ENCODE results near the gene ANXA10.

The ANXA10 gene

DNA sequence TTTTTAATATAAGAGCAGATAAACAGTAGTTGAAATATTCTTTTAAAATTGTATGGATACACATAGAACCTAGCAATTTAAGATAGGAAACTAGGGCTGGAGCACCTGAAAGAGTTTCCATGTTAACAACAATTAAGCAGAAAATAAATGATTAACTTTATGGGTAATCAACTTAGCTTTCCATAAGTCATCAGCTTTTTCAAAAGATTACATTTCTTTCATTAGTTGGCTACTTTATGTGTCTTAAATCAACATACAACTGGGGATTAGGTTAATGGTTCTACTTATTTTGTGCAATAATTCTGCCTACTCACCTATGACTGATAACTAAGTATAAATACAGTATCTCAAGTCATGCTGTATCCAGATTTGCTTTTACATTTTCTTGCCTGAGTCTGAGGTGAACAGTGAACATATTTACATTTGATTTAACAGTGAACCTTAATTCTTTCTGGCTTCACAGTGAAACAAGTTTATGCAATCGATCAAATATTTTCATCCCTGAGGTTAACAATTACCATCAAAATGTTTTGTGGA lies at the start of gene ANXA10:
Gene ANXA10 (plus strand): TSS at position 362 of the 537 bp plus-strand sequence. CDS start 164 bp downstream, at position 526.
- in situ Hi-C loops (cut with HindIII; ENCODE audit: low pct_ligation_motif_present, low pct_unique_long_range_greater_than_20kb, low sequenced_read_pairs) = no loop called here

DNA sequence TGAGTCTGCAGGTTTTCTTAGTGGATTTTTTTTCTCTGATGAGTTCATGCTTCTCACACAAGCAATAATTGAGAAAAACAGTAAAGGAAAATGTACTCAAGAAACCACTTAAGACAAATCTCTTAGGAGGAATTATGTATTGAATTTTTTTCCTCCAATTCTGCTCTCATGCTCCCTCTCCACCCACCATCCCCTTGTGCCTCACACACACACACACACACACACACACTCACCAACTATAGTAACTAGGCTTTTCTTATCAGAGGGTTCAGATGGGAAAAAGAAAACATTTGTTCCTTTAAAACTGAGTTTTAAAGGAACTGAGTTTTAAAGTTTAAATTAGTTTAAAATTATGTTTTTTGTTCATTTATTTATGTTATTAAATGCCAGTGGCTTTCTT lies 47.0 kb upstream of the ANXA10 start:
- in situ Hi-C loops (cut with HindIII; ENCODE audit: low pct_ligation_motif_present, low pct_unique_long_range_greater_than_20kb, low sequenced_read_pairs) = no loop called here
- DNase-seq = no peak

More for the DNA sequence above, at the start of gene ANXA10:
- DNase-seq = no peak

- in situ Hi-C loops (cut with HindIII; ENCODE audit: low pct_ligation_motif_present, low pct_unique_long_range_greater_than_20kb, low sequenced_read_pairs) = no loop called here
- no peak for DNase-seq
These were observed 42.3 kb upstream of the ANXA10 start for GRCh38 chr4:168050002-168050401.

- in situ Hi-C loops (cut with HindIII; ENCODE audit: low pct_ligation_motif_present, low pct_unique_long_range_greater_than_20kb, low sequenced_read_pairs) = no loop called here
- no peak for DNase-seq
These were observed 40.8 kb upstream of the ANXA10 start for GRCh38 chr4:168051526-168051925.

DNA sequence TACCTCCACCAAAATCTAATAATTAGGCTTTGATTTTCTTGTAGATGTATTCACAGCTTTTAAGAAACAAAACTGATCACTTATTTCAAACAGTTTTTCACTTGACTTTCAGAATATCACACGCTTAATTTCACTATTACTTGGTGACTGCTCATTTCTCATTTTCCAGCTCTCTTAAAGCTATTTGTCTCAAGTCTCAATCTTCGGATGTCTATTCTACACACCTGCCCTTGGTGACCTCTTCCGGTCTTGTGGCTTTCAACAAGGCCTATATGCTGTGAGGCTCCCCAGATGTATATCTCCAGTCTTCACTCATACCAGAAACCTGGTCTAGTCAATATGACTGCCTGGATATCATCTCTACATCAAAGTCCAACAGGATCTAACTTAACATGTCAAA lies 34.9 kb upstream of the ANXA10 start:
- in situ Hi-C loops (cut with HindIII; ENCODE audit: low pct_ligation_motif_present, low pct_unique_long_range_greater_than_20kb, low sequenced_read_pairs) = no loop called here
- DNase-seq = no peak

DNA sequence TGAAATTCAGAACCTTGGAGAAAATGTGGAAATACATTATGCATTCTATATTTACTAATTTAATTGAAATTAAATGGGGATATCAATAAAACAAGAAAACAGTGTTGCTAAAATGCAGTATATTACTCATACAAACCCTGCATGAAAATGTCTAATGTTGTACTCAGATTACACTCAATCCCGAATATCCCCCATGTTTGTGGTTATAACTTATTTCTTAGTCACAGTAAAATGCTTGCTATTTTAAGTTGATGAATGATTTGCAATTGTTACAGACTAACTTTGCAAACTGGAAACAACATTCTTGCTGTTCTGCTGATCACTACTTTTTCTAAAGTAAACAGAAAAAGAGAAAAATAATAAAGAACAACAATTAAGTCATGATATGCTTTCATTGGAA lies 33.1 kb upstream of the ANXA10 start:
- in situ Hi-C loops (cut with HindIII; ENCODE audit: low pct_ligation_motif_present, low pct_unique_long_range_greater_than_20kb, low sequenced_read_pairs) = no loop called here
- no peak for DNase-seq

GRCh38 chr4:168063031-168063430 lies 29.3 kb upstream of the ANXA10 start:
- in situ Hi-C loops (cut with HindIII; ENCODE audit: low pct_ligation_motif_present, low pct_unique_long_range_greater_than_20kb, low sequenced_read_pairs) = no loop called here
- DNase-seq = no peak

DNA sequence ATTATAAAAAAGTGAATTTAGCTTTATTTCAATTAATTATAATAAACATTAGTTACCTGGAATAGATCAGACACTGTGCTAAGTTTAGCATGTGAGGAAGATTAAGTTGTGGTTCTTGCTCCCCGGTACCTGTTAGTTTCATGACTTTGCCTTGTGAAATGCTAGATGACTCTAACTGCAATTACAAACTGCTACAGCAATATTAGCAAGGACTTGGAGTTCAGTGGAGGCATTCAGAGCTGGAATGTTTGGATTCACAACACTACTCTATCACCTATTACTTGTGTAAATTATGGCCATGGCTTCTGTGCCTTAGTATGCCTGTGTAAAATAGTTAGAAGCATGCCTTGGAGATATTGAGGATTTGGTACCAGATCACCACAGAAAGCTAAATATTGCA lies 21.4 kb upstream of the ANXA10 start:
- in situ Hi-C loops (cut with HindIII; ENCODE audit: low pct_ligation_motif_present, low pct_unique_long_range_greater_than_20kb, low sequenced_read_pairs) = no loop called here
- DNase-seq = no peak

DNA sequence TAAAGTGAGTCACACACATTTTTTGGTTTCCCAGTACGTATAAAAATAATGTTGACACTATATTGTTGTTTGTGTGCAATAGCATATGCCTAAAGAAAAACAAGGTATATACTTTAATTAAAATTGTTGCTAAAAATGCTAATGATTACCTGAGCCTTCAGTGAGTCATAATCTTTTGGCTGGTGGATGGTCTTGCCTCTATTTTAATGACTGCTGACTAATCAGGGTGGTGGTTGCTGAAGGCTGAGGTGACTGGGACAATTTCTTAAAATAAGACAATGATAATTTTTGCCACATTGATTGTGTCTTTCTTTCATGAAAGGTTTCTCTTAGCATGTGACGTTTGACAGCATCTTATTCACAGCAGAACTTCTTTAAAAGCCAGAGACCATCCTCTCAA lies 21.0 kb upstream of the ANXA10 start:
- in situ Hi-C loops (cut with HindIII; ENCODE audit: low pct_ligation_motif_present, low pct_unique_long_range_greater_than_20kb, low sequenced_read_pairs) = no loop called here
- DNase-seq = no peak

- in situ Hi-C loops (cut with HindIII; ENCODE audit: low pct_ligation_motif_present, low pct_unique_long_range_greater_than_20kb, low sequenced_read_pairs) = no loop called here
- DNase-seq = no peak
These were observed 17.5 kb upstream of the ANXA10 start for GRCh38 chr4:168074861-168075260.

- in situ Hi-C loops (cut with HindIII; ENCODE audit: low pct_ligation_motif_present, low pct_unique_long_range_greater_than_20kb, low sequenced_read_pairs) = no loop called here
- peak; percentile 55 for DNase-seq
These were observed 15.2 kb upstream of the ANXA10 start for GRCh38 chr4:168076989-168077725.

DNA sequence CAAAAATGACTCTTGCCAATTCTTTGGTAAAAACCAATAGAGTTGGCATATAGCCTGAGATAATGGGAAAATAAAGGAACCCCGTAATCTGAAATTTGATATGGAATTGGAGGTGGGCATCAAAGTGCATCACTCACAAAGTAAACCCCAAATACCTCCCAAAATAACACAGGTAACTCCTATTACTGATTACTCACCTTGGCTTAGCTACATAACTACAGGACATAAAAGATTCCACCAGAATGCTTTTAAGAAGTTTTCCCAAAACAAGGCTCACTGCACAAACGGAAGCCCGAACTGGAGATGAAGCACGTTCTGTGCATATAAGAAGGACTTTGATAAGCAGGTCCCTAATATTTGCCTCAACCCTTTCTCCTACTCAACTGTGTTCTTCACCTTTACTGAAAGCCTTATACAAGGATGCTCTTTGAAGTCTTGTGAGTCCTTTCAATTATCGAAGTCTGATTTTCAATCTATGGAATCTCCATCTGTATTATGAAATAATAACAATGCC lies 14.6 kb upstream of the ANXA10 start:
- no peak for DNase-seq
- in situ Hi-C loops (cut with HindIII; ENCODE audit: low pct_ligation_motif_present, low pct_unique_long_range_greater_than_20kb, low sequenced_read_pairs) = no loop called here

DNA sequence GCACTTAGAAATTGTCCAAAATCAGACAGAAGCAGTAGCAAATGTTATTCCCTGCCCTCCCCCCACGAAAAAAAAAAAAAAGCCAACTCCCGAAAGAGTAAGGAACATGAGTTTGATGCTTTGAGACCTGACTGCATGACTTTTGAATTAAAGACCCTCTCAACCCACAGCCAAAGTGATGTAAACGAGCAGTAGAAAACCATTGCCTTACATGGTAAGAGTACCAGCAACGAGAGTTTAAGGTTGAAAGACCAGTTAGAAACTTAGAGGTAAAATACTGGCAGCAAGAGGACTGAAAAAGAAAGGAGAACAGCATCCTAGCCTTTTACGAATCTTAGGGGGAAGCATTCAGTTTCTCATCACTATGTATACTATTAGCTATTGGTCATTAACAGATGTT lies 10.0 kb upstream of the ANXA10 start:
- in situ Hi-C loops (cut with HindIII; ENCODE audit: low pct_ligation_motif_present, low pct_unique_long_range_greater_than_20kb, low sequenced_read_pairs) = no loop called here
- no peak for DNase-seq

DNA sequence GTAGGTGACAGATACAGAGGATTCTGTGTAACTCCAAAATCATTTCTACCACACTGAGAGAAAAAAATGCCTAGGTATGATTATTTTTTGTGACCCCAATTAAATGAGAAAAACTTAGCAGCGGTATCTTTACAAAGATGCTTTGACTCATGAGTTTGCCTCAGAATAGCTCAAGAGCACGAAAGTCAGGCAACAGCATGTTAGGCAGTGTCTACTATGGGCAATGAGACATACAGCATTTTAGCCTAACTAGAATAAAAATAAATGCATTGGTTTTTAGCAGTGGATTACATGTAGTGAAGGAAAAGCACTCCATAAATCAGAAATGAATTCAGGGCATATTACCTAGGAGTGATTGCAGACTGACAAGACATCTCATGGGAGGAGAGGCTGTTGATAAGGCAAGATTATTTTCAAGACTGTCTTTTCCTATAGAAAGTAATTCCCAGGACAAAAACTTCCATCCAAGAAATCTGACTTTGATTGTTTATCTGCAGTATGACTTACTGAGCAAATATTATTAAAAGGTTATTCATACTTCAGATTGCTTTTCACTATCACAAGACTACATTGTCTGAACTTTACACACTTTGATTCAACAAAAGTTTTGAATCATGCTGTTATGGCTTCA lies 3.6 kb downstream of the ANXA10 start:
- in situ Hi-C loops (cut with HindIII; ENCODE audit: low pct_ligation_motif_present, low pct_unique_long_range_greater_than_20kb, low sequenced_read_pairs) = no loop called here
- DNase-seq = no peak

- in situ Hi-C loops (cut with HindIII; ENCODE audit: low pct_ligation_motif_present, low pct_unique_long_range_greater_than_20kb, low sequenced_read_pairs) = no loop called here
- DNase-seq = no peak
These were observed 4.1 kb downstream of the ANXA10 start for GRCh38 chr4:168096407-168096784.

GRCh38 chr4:168097161-168097560 lies 4.8 kb downstream of the ANXA10 start:
- in situ Hi-C loops (cut with HindIII; ENCODE audit: low pct_ligation_motif_present, low pct_unique_long_range_greater_than_20kb, low sequenced_read_pairs) = no loop called here
- DNase-seq = no peak

DNA sequence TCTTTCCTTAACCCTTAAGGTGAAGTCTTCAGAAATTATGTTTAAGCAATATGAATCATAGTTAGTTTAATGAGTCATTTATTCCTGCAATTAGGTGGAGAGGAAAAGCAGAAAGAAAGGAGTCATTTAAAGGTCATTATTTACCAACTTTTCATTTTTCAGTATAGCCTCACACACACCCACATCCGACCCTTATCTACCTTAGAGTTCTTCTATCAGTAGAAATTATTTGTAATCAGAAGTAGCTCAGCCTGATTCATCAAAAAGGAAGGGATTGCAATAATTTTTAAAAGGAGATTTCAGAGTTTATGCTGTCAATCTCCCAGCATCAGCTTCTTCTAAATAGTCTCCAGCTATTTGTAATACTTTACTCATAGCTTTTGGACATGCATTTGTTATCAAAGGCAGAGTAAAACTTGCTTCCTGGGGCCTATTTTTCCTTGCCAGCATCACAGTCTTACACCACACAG lies 5.9 kb downstream of the ANXA10 start:
- in situ Hi-C loops (cut with HindIII; ENCODE audit: low pct_ligation_motif_present, low pct_unique_long_range_greater_than_20kb, low sequenced_read_pairs) = no loop called here
- no peak for DNase-seq

DNA sequence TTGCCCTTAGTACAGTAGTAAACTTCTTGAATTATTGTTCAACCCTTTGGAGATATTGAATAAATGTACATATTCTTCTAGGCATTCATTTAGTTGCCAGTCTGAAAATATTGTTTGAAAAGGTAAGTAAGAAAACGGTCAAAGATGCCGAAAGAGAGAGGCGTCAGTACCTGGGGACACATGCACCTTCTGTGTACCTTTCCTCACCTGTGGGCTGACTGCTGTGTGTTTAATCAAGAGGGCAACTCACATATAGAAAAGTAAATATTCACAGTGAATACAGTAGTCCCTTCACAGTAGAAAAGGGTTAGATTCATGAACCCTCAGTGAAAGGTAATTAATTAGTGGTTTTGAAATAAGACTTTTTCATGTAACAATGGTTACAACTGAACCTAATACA lies 6.9 kb downstream of the ANXA10 start:
- in situ Hi-C loops (cut with HindIII; ENCODE audit: low pct_ligation_motif_present, low pct_unique_long_range_greater_than_20kb, low sequenced_read_pairs) = no loop called here
- no peak for DNase-seq

- no peak for DNase-seq
- in situ Hi-C loops (cut with HindIII; ENCODE audit: low pct_ligation_motif_present, low pct_unique_long_range_greater_than_20kb, low sequenced_read_pairs) = no loop called here
These were observed 8.7 kb downstream of the ANXA10 start for GRCh38 chr4:168101026-168101425.

DNA sequence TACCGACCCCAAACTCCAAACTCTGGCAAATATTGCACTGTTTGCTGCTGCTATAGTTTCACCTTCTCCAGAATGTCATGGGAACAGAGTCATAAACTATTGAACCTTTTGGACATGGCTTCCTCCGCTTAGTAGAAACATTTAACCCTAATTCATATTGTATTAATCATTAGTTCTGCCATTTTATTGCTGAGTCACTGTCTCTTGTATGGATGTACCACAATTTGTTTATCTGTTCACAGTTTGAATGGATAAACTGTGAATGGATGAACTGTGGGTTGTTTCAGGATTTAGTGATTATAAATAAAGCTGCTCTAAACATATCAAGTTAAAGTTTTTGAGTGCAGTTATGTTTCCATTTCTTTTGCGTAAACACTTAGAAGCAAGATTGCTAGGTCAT lies 10.1 kb downstream of the ANXA10 start:
- in situ Hi-C loops (cut with HindIII; ENCODE audit: low pct_ligation_motif_present, low pct_unique_long_range_greater_than_20kb, low sequenced_read_pairs) = no loop called here
- DNase-seq = no peak
